ENCODE results near the gene GABPB2.
A peak's percentile ranks its signal among the peaks of the same experiment; 100 is the strongest.
"Not testable (repeated sequence)": the region's sequence is repeated elsewhere in the genome, so short reads cannot be mapped to it uniquely, and the experiment has no call there.

GABPB2 gene

GRCh38 chr1:151060007-151060656 lies 10.4 kb upstream of the GABPB2 start, which contains the start of gene MLLT11:
MLLT11 (plus strand) TSS chr1:151060397; CDS start chr1:151067225, 6,828 bp downstream.
- H3K4me1 ChIP-seq (ENCODE audit: control insufficient read depth, insufficient read depth, low read length) = peaks cover 45% of the 10 kb centered on the region

GRCh38 chr1:151060657-151061421 lies 9.7 kb upstream of the GABPB2 start:
- H3K36me3 ChIP-seq (ENCODE audit: control insufficient read depth in 2 of 2, insufficient read depth in 2 of 2, low read length in 2 of 2) = peaks cover 4 to 10% of the 10 kb centered on the region in 2 donors
- no peaks in the 10 kb centered on the region for H3K27me3 ChIP-seq (ENCODE audit: control insufficient read depth in 1 of 2, insufficient read depth in 2 of 2, low read length in 2 of 2)
- H3K9me3 ChIP-seq (ENCODE audit: control insufficient read depth in 2 of 2, low read length in 2 of 2) = no peaks in the 10 kb centered on the region
- H3K9ac ChIP-seq (ENCODE audit: low read length in 2 of 2) = peak overlapping the region; percentile 94 to 98
- peak overlapping the region; percentile 91 for H3K27ac ChIP-seq (ENCODE audit: low read length)
- peaks cover 39% of the 10 kb centered on the region for H3K4me1 ChIP-seq (ENCODE audit: control insufficient read depth, insufficient read depth, low read length)
- peak overlapping the region; percentile 97 to 98 for H3K4me3 ChIP-seq (ENCODE audit: low read length in 2 of 2)

More at GRCh38 chr1:151060007-151060656, 10.4 kb upstream of the GABPB2 start, which contains the start of gene MLLT11:
- H3K4me3 ChIP-seq (ENCODE audit: low read length in 2 of 2) = peak within 1 kb of the TSS; percentile 97 to 98
- peak within 1 kb of the TSS; percentile 94 to 98 for H3K9ac ChIP-seq (ENCODE audit: low read length in 2 of 2)
- no peaks in the 10 kb centered on the region for H3K27me3 ChIP-seq (ENCODE audit: control insufficient read depth in 1 of 2, insufficient read depth in 2 of 2, low read length in 2 of 2)
- peaks cover 11 to 17% of the 10 kb centered on the region in 2 donors for H3K36me3 ChIP-seq (ENCODE audit: control insufficient read depth in 2 of 2, insufficient read depth in 2 of 2, low read length in 2 of 2)
- H3K27ac ChIP-seq (ENCODE audit: low read length) = peak within 1 kb of the TSS; percentile 91
- H3K9me3 ChIP-seq (ENCODE audit: control insufficient read depth in 2 of 2, low read length in 2 of 2) = no peaks in the 10 kb centered on the region

- H3K9ac ChIP-seq (ENCODE audit: low read length in 2 of 2) = peak overlapping the region in 1 of 2 donors; percentile 20
- no peak overlapping the region for H3K4me3 ChIP-seq (ENCODE audit: low read length in 2 of 2)
- H3K27ac ChIP-seq (ENCODE audit: low read length) = no peak overlapping the region
- peaks cover 0 to 2% of the 10 kb centered on the region in 2 donors for H3K36me3 ChIP-seq (ENCODE audit: control insufficient read depth in 2 of 2, insufficient read depth in 2 of 2, low read length in 2 of 2)
- peaks cover 30% of the 10 kb centered on the region for H3K4me1 ChIP-seq (ENCODE audit: control insufficient read depth, insufficient read depth, low read length)
- no peaks in the 10 kb centered on the region for H3K9me3 ChIP-seq (ENCODE audit: control insufficient read depth in 2 of 2, low read length in 2 of 2)
- H3K27me3 ChIP-seq (ENCODE audit: control insufficient read depth in 1 of 2, insufficient read depth in 2 of 2, low read length in 2 of 2) = no peaks in the 10 kb centered on the region
Measured at GRCh38 chr1:151061704-151062103, 8.9 kb upstream of the GABPB2 start.

DNA sequence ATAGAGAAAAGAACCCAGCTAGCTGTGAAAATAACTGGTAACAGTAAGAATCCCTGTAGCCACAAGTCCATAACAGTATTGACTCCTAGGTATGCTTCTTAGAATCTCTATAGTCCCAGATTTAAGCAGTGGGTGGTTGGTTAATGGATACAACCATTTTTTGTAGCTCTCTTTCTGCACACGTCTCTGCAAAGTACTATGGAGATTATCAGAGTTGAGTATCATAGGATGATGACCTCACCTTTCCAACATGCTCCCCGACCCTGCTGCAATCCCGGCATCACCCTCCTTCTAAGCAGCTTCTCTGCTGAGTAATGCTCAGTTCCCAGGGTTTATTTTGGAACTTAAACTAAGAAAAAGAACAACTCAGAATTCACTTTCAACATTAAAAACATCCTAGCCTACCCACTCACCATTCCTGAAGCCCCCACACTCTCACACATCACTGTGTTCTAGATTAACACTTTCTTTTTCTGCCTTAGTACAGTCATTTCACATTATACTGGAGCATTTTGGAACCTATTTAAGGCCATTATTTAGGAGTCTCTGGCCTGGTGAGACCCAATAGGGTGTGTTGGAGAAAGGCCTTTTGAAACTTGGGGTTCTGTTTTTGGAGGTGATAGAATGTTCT lies 7.7 kb upstream of the GABPB2 start:
- Histone ChIP-seq H3K27ac (ENCODE audit: low read length) (no peak overlapping the region), H3K36me3 (ENCODE audit: control insufficient read depth in 2 of 2, insufficient read depth in 2 of 2, low read length in 2 of 2) (no peaks in the 10 kb centered on the region), H3K27me3 (ENCODE audit: control insufficient read depth in 1 of 2, insufficient read depth in 2 of 2, low read length in 2 of 2) (no peaks in the 10 kb centered on the region), H3K9me3 (ENCODE audit: control insufficient read depth in 2 of 2, low read length in 2 of 2) (no peaks in the 10 kb centered on the region), H3K4me1 (ENCODE audit: control insufficient read depth, insufficient read depth, low read length) (peaks cover 21% of the 10 kb centered on the region), H3K9ac (ENCODE audit: low read length in 2 of 2) (no peak overlapping the region), H3K4me3 (ENCODE audit: low read length in 2 of 2) (no peak overlapping the region)

- Histone ChIP-seq H3K36me3 (ENCODE audit: control insufficient read depth in 2 of 2, insufficient read depth in 2 of 2, low read length in 2 of 2) (no peaks in the 10 kb centered on the region), H3K27me3 (ENCODE audit: control insufficient read depth in 1 of 2, insufficient read depth in 2 of 2, low read length in 2 of 2) (no peaks in the 10 kb centered on the region), H3K4me3 (ENCODE audit: low read length in 2 of 2) (no peak overlapping the region), H3K27ac (ENCODE audit: low read length) (no peak overlapping the region), H3K9ac (ENCODE audit: low read length in 2 of 2) (no peak overlapping the region), H3K4me1 (ENCODE audit: control insufficient read depth, insufficient read depth, low read length) (peaks cover 11% of the 10 kb centered on the region), H3K9me3 (ENCODE audit: control insufficient read depth in 2 of 2, low read length in 2 of 2) (no peaks in the 10 kb centered on the region)
Measured at GRCh38 chr1:151065089-151065645, 5.4 kb upstream of the GABPB2 start.

DNA sequence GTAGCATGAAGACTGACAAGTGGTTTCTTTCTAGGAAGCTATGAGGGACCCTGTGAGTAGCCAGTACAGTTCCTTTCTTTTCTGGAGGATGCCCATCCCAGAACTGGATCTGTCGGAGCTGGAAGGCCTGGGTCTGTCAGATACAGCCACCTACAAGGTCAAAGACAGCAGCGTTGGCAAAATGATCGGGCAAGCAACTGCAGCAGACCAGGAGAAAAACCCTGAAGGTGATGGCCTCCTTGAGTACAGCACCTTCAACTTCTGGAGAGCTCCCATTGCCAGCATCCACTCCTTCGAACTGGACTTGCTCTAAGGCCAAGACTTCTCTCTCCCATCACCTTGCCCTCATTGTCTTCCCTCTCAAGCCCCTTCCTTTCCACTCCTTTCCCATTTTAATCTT lies 3.4 kb upstream of the GABPB2 start:
- Histone ChIP-seq H3K36me3 (ENCODE audit: control insufficient read depth in 2 of 2, insufficient read depth in 2 of 2, low read length in 2 of 2) (no peaks in the 10 kb centered on the region), H3K9ac (ENCODE audit: low read length in 2 of 2) (no peak overlapping the region)

DNA sequence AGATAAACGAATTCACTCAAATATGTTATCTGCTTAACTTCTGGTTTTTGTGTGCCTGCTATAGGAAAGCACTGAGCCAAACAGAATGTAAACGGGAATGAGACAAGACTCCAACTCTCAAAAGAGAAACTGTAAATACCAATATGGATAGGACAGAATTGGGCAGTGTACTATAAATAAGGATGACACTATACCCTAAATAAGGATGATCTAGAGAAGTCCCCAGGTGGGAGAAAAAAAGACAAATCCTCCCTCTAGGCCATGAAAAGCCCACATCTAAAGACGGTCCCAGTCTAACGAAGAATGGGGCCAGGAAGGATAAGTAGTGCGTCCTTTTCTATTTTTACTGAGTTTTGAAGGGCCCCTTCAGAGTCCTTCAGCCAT lies 1.5 kb upstream of the GABPB2 start:
- H3K4me1 ChIP-seq (ENCODE audit: control insufficient read depth, insufficient read depth, low read length) = peaks cover 12% of the 10 kb centered on the region
- H3K27me3 ChIP-seq (ENCODE audit: control insufficient read depth in 1 of 2, insufficient read depth in 2 of 2, low read length in 2 of 2) = no peaks in the 10 kb centered on the region
- peaks cover 0 to 3% of the 10 kb centered on the region in 2 donors for H3K36me3 ChIP-seq (ENCODE audit: control insufficient read depth in 2 of 2, insufficient read depth in 2 of 2, low read length in 2 of 2)
- no peaks in the 10 kb centered on the region for H3K9me3 ChIP-seq (ENCODE audit: control insufficient read depth in 2 of 2, low read length in 2 of 2)
- peak overlapping the region; percentile 100 for H3K27ac ChIP-seq (ENCODE audit: low read length)
- H3K4me3 ChIP-seq (ENCODE audit: low read length in 2 of 2) = no peak overlapping the region
- H3K9ac ChIP-seq (ENCODE audit: low read length in 2 of 2) = no peak overlapping the region

More for the DNA sequence above, 3.4 kb upstream of the GABPB2 start:
- H3K27me3 ChIP-seq (ENCODE audit: control insufficient read depth in 1 of 2, insufficient read depth in 2 of 2, low read length in 2 of 2) = no peaks in the 10 kb centered on the region
- no peak overlapping the region for H3K4me3 ChIP-seq (ENCODE audit: low read length in 2 of 2)
- H3K27ac ChIP-seq (ENCODE audit: low read length) = no peak overlapping the region
- no peaks in the 10 kb centered on the region for H3K9me3 ChIP-seq (ENCODE audit: control insufficient read depth in 2 of 2, low read length in 2 of 2)
- peaks cover 12% of the 10 kb centered on the region for H3K4me1 ChIP-seq (ENCODE audit: control insufficient read depth, insufficient read depth, low read length)

- no peak overlapping the region for H3K4me3 ChIP-seq (ENCODE audit: low read length in 2 of 2)
- H3K27ac ChIP-seq (ENCODE audit: low read length) = no peak overlapping the region
- peaks cover 12% of the 10 kb centered on the region for H3K4me1 ChIP-seq (ENCODE audit: control insufficient read depth, insufficient read depth, low read length)
- H3K36me3 ChIP-seq (ENCODE audit: control insufficient read depth in 2 of 2, insufficient read depth in 2 of 2, low read length in 2 of 2) = peaks cover 0 to 5% of the 10 kb centered on the region in 2 donors
- H3K27me3 ChIP-seq (ENCODE audit: control insufficient read depth in 1 of 2, insufficient read depth in 2 of 2, low read length in 2 of 2) = no peaks in the 10 kb centered on the region
- no peak overlapping the region for H3K9ac ChIP-seq (ENCODE audit: low read length in 2 of 2)
- no peaks in the 10 kb centered on the region for H3K9me3 ChIP-seq (ENCODE audit: control insufficient read depth in 2 of 2, low read length in 2 of 2)
Measured at GRCh38 chr1:151072224-151072623, 1.7 kb downstream of the GABPB2 start.

- no peak overlapping the region for H3K27ac ChIP-seq (ENCODE audit: low read length)
- no peaks in the 10 kb centered on the region for H3K27me3 ChIP-seq (ENCODE audit: control insufficient read depth in 1 of 2, insufficient read depth in 2 of 2, low read length in 2 of 2)
- peaks cover 0 to 3% of the 10 kb centered on the region in 2 donors for H3K36me3 ChIP-seq (ENCODE audit: control insufficient read depth in 2 of 2, insufficient read depth in 2 of 2, low read length in 2 of 2)
- H3K9me3 ChIP-seq (ENCODE audit: control insufficient read depth in 2 of 2, low read length in 2 of 2) = no peaks in the 10 kb centered on the region
- no peak overlapping the region for H3K4me3 ChIP-seq (ENCODE audit: low read length in 2 of 2)
- no peaks in the 10 kb centered on the region for H3K4me1 ChIP-seq (ENCODE audit: control insufficient read depth, insufficient read depth, low read length)
- H3K9ac ChIP-seq (ENCODE audit: low read length in 2 of 2) = peak overlapping the region in 1 of 2 donors; percentile 21
Measured at GRCh38 chr1:151085953-151086559, 15.5 kb downstream of the GABPB2 start.

DNA sequence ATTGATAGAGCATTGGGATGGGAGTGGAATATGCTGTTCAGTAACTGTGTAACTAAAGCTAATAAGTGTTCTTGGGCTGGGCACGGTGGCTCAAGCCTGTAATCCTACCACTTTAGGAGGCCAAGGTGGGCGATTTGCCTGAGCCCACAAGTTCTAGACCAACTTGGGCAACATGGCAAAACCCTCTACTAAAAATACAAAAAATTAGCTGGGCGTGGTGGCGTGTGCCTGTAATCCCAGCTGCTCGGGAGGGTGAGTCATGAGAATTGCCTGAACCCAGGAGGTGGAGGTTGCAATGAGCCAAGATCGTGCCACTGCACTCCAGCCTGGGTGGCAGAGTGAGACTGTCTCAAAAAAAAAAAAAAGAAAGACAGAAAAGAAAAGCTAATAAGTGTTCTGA lies 26.9 kb downstream of the GABPB2 start:
- H3K27me3 ChIP-seq (ENCODE audit: control insufficient read depth in 1 of 2, insufficient read depth in 2 of 2, low read length in 2 of 2); H3K4me1 ChIP-seq (ENCODE audit: control insufficient read depth, insufficient read depth, low read length); H3K27ac ChIP-seq (ENCODE audit: low read length); H3K4me3 ChIP-seq (ENCODE audit: low read length in 2 of 2); H3K9me3 ChIP-seq (ENCODE audit: control insufficient read depth in 2 of 2, low read length in 2 of 2); H3K9ac ChIP-seq (ENCODE audit: low read length in 2 of 2): not testable (repeated sequence)
- H3K36me3 ChIP-seq (ENCODE audit: control insufficient read depth in 2 of 2, insufficient read depth in 2 of 2, low read length in 2 of 2) = peaks cover 5 to 10% of the 10 kb centered on the region in 2 donors

Measured in stomach smooth muscle (tissue), 2 donors.